ENCODE data around the gene PTPRM. TPM values are rescaled to one million over a fixed set of nuclear protein-coding genes. Genes with fewer than 3 reads are reported as not detected.

The PTPRM gene
- total and polyA plus RNA-seq, 4 donors = 61.1 to 146 (median 87.5) TPM

GRCh38 chr18:7661207-7661606 is 94.1 kb downstream of the PTPRM start:
- H3K27ac ChIP-seq (ENCODE audit: low read depth in 1 of 2, low read length in 1 of 2) = no peak overlapping the region
- H3K9me3 ChIP-seq (ENCODE audit: control insufficient read depth in 4 of 4, insufficient read depth in 3 of 4, low read length in 3 of 4) = no peaks in the 10 kb centered on the region
- DNase-seq (no peak), ATAC-seq (ENCODE audit: insufficient read depth, low FRiP score) (no peak)
- no peak overlapping the region for H3K9ac ChIP-seq (ENCODE audit: insufficient read depth in 1 of 2, low read length in 2 of 2)
- peaks cover 0 to 4% (median 0%) of the 10 kb centered on the region in 4 donors for H3K36me3 ChIP-seq (ENCODE audit: control insufficient read depth in 4 of 4, insufficient read depth in 4 of 4, low read length in 4 of 4)
- WGBS, 2 donors = 77 to 86% methylated on average over 1 of the region's 1 CpG
- no peak overlapping the region for H3K4me3 ChIP-seq
- no peaks in the 10 kb centered on the region for H3K27me3 ChIP-seq (ENCODE audit: control insufficient read depth in 3 of 3, insufficient read depth in 3 of 3, low read length in 2 of 3)
- peaks cover 0 to 33% (median 5%) of the 10 kb centered on the region in 5 donors for H3K4me1 ChIP-seq (ENCODE audit: control insufficient read depth in 5 of 5, insufficient read depth in 5 of 5, low read length in 5 of 5)
- TF ChIP-seq CTCF (IDR thresholded peaks at IDR 0.05; ENCODE audit: control extremely low read depth, extremely low read depth) = no peak

GRCh38 chr18:7662866-7663265 is 95.8 kb downstream of the PTPRM start:
- no peak for TF ChIP-seq CTCF (IDR thresholded peaks at IDR 0.05; ENCODE audit: control extremely low read depth, extremely low read depth)
- peaks cover 0 to 4% (median 0%) of the 10 kb centered on the region in 4 donors for H3K36me3 ChIP-seq (ENCODE audit: control insufficient read depth in 4 of 4, insufficient read depth in 4 of 4, low read length in 4 of 4)
- no peak overlapping the region for H3K27ac ChIP-seq (ENCODE audit: low read depth in 1 of 2, low read length in 1 of 2)
- no peak overlapping the region for H3K9ac ChIP-seq (ENCODE audit: insufficient read depth in 1 of 2, low read length in 2 of 2)
- 84 to 92% methylated on average over 2 of the region's 2 CpGs for WGBS, 2 donors
- DNase-seq (no peak), ATAC-seq (ENCODE audit: insufficient read depth, low FRiP score) (no peak)
- H3K27me3 ChIP-seq (ENCODE audit: control insufficient read depth in 3 of 3, insufficient read depth in 3 of 3, low read length in 2 of 3) = no peaks in the 10 kb centered on the region
- no peaks in the 10 kb centered on the region for H3K9me3 ChIP-seq (ENCODE audit: control insufficient read depth in 4 of 4, insufficient read depth in 3 of 4, low read length in 3 of 4)
- peaks cover 0 to 20% (median 2%) of the 10 kb centered on the region in 5 donors for H3K4me1 ChIP-seq (ENCODE audit: control insufficient read depth in 5 of 5, insufficient read depth in 5 of 5, low read length in 5 of 5)
- no peak overlapping the region for H3K4me3 ChIP-seq

- H3K4me3 ChIP-seq = no peak overlapping the region
- 89 to 93% methylated on average over 11 of the region's 11 CpGs for WGBS, 2 donors
- DNase-seq (peak in 1 of 3 donors; percentile 55), ATAC-seq (ENCODE audit: insufficient read depth, low FRiP score) (no peak)
- no peak overlapping the region for H3K9ac ChIP-seq (ENCODE audit: insufficient read depth in 1 of 2, low read length in 2 of 2)
- H3K27me3 ChIP-seq (ENCODE audit: control insufficient read depth in 3 of 3, insufficient read depth in 3 of 3, low read length in 2 of 3) = no peaks in the 10 kb centered on the region
- no peak for TF ChIP-seq CTCF (IDR thresholded peaks at IDR 0.05; ENCODE audit: control extremely low read depth, extremely low read depth)
- peaks cover 0 to 4% (median 0%) of the 10 kb centered on the region in 4 donors for H3K36me3 ChIP-seq (ENCODE audit: control insufficient read depth in 4 of 4, insufficient read depth in 4 of 4, low read length in 4 of 4)
- H3K27ac ChIP-seq (ENCODE audit: low read depth in 1 of 2, low read length in 1 of 2) = no peak overlapping the region
- H3K4me1 ChIP-seq (ENCODE audit: control insufficient read depth in 5 of 5, insufficient read depth in 5 of 5, low read length in 5 of 5) = peaks cover 0 to 17% (median 5%) of the 10 kb centered on the region in 5 donors
- H3K9me3 ChIP-seq (ENCODE audit: control insufficient read depth in 4 of 4, insufficient read depth in 3 of 4, low read length in 3 of 4) = no peaks in the 10 kb centered on the region
Observed at GRCh38 chr18:7663366-7664312, 96.5 kb downstream of the PTPRM start.

Measured in lung (tissue), 12 donors.